ENCODE measurements around the gene PGRMC1. TPM values are rescaled to one million over a fixed set of nuclear protein-coding genes. Genes with fewer than 3 reads are reported as not detected.
"Not testable (repeated sequence)": the region's sequence is repeated elsewhere in the genome, so short reads cannot be mapped to it uniquely, and the experiment has no call there.

PGRMC1 gene
- total and polyA plus RNA-seq, 10 donors, result 13.6 to 60.1 (median 36.1) TPM

DNA sequence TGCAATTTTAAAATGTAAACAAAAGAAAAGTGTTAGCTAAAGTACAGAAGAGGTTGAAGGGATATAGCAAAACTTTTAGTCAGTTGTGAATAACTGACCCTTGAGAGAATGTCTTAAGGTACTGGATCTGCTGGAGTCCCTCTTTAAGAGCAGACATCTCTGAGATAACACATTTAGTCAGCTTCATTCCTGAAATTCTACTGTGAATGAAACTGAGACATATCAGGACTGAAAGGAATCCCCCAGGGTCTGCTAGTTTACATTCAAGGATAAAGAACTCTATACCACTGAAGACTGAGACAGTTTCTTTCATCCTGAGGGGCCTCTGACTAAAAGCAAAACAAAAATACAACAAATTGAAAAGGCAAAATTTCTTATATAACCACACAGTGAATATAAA, 54.4 kb downstream of the PGRMC1 start:
- Histone ChIP-seq H3K27ac (no peak overlapping the region), H3K4me3 (no peak overlapping the region), H3K36me3 (no peaks in the 10 kb centered on the region), H3K27me3 (replicated peaks in 1 of 7) (peaks cover 0 to 19% (median 0%) of the 10 kb centered on the region in 7 donors), H3K4me1 (no peaks in the 10 kb centered on the region), H3K9me3 (no peaks in the 10 kb centered on the region)
- no peak for DNase-seq
- intact Hi-C loops (cut with DNase I; ENCODE audit: low total_unique reads), result no loop called here
- TF ChIP-seq, protein P1, sequence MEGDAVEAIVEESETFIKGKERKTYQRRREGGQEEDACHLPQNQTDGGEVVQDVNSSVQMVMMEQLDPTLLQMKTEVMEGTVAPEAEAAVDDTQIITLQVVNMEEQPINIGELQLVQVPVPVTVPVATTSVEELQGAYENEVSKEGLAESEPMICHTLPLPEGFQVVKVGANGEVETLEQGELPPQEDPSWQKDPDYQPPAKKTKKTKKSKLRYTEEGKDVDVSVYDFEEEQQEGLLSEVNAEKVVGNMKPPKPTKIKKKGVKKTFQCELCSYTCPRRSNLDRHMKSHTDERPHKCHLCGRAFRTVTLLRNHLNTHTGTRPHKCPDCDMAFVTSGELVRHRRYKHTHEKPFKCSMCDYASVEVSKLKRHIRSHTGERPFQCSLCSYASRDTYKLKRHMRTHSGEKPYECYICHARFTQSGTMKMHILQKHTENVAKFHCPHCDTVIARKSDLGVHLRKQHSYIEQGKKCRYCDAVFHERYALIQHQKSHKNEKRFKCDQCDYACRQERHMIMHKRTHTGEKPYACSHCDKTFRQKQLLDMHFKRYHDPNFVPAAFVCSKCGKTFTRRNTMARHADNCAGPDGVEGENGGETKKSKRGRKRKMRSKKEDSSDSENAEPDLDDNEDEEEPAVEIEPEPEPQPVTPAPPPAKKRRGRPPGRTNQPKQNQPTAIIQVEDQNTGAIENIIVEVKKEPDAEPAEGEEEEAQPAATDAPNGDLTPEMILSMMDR (IDR thresholded peaks at IDR 0.05 in 8 of 11, conservative IDR thresholded peaks at IDR 0.05 in 3 of 11), result no peak
- TF ChIP-seq POLR2AphosphoS5 (IDR thresholded peaks at IDR 0.05) (no peak), POLR2A (IDR thresholded peaks at IDR 0.05) (no peak)

DNA sequence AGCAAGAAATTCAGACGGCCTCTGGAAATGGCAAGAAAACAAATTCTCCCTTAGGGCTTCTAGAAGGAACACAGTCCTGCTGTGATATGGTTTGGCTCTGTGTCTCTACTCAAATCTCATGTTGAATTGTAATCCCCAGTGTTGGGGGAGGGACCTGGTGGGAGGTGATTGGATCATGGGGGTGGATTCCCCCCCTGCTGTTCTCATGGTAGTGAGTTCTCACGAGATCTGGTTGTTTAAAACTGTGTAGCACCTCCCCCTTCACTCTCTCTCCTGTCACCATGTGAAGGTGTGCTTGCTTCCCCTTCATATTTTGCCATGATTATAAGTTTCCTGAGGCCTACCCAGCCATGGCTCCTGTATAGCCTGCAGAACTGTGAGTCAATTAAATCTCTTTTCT, 55.2 kb downstream of the PGRMC1 start:
- WGBS, 5 donors, result 55 to 84% (median 65%) methylated on average over 2 of the region's 2 CpGs
- H3K27me3 ChIP-seq (replicated peaks in 1 of 7), result peaks cover 0 to 12% (median 0%) of the 10 kb centered on the region in 7 donors
- DNase-seq; H3K4me1 ChIP-seq; H3K9me3 ChIP-seq; intact Hi-C loops (cut with DNase I; ENCODE audit: low total_unique reads); H3K4me3 ChIP-seq; H3K27ac ChIP-seq; H3K36me3 ChIP-seq: not testable (repeated sequence)

DNA sequence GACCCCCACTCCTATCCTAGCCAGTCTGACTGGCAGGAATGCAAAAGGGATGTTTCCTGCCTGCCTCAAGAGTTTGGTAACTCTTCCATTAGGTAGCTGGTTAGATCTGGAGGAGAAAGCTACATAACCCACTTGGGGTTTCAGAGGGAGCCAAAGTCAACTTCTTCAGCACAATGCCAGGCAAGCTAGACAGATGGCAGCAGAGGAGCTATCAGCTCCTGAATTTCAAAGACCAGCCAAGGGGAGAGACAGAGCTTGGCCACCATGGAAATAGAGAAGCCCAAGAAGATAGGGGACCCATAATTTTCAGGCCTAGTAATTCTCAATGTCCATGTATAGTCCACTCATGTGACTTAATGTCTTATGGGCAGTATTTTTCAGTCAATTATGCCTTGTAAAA, 56.4 kb downstream of the PGRMC1 start:
- Histone ChIP-seq H3K36me3 (no peaks in the 10 kb centered on the region), H3K27me3 (replicated peaks in 1 of 7) (peaks cover 0 to 3% (median 0%) of the 10 kb centered on the region in 7 donors), H3K9me3 (peaks cover 0 to 6% (median 0%) of the 10 kb centered on the region in 8 donors), H3K4me1 (no peaks in the 10 kb centered on the region), H3K4me3 (no peak overlapping the region), H3K27ac (no peak overlapping the region)
- intact Hi-C loops (cut with DNase I; ENCODE audit: low total_unique reads), result no loop called here
- TF ChIP-seq, protein P1 (IDR thresholded peaks at IDR 0.05 in 8 of 11, conservative IDR thresholded peaks at IDR 0.05 in 3 of 11), result no peak
- TF ChIP-seq POLR2A (IDR thresholded peaks at IDR 0.05) (no peak), POLR2AphosphoS5 (IDR thresholded peaks at IDR 0.05) (no peak)
- no peak for DNase-seq

Other genes with a start within 250 kb of the PGRMC1 start
- gene CT47C1, start 163.3 kb upstream of the PGRMC1 start, total RNA-seq, result not detected
- gene CT47C1, start 163.3 kb upstream of the PGRMC1 start, polyA plus RNA-seq, result not detected
- not detected for gene KIAA1210, start 108.5 kb upstream of the PGRMC1 start, total RNA-seq
- not detected for gene KIAA1210, start 108.5 kb upstream of the PGRMC1 start, polyA plus RNA-seq
- gene SLC25A43, start 163.1 kb downstream of the PGRMC1 start, total RNA-seq, result 10 to 100 TPM in 3 of 7 donors, 1 to 10 TPM in 4; 6.9 to 13.7 (median 9.8) TPM
- gene SLC25A43, start 163.1 kb downstream of the PGRMC1 start, polyA plus RNA-seq, result 1 to 10 TPM; 5.5 to 7.5 (median 6.2) TPM
- 100 to 1,000 TPM; 204 to 256 (median 238) TPM for gene SLC25A5, start 232.2 kb downstream of the PGRMC1 start, total RNA-seq
- gene SLC25A5, start 232.2 kb downstream of the PGRMC1 start, polyA plus RNA-seq, result 100 to 1,000 TPM; 146 to 244 (median 226) TPM